GM19438 (cell line): ENCODE data around the gene SMYD3.

Experiments
- ATAC-seq: cut with Tn5 transposase; IDR thresholded peaks from one replicate; pipeline ENCODE4 v1.9.1; 2021; ENCODE audit warnings: low read depth; ENCODE audit not compliant: unreplicated experiment

The SMYD3 gene

DNA sequence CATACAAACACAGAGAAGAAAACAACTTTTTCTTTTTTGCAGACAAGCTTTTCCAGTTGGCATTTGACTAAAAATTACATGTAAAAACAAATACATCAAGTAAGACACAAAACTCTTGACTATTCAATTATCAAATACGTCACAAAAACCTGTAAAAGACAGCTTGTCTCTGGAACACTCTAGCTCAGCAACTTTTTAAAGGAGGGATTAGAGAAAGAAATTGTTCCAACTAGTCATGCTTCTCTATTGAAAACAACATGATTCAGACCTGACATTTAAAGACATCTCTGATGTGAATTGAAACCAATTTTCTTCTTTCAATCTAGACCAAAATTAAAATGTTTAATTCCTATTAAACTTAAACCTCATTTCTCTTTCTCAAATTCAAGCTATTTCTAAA is 30.3 kb downstream of the SMYD3 start:
- no peak for ATAC-seq

DNA sequence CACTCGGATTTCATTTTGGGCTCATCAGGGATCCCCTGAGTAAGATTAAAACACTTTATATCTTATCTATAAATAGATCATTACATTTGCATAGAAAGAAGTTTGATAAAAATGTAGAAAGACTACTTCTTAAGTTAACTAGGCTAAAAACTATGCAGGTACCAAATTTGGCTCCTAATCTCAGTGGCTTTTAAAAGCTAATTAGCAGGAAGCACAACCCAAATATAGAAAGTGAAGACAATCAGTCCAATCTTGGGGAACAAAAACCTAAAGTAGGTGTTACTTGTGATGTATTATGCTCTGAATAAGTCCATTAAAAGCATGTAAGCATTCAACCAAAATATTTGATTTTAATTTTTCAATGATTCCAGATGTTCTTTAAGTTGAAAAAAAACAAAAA is 35.4 kb downstream of the SMYD3 start:
- no peak for ATAC-seq

DNA sequence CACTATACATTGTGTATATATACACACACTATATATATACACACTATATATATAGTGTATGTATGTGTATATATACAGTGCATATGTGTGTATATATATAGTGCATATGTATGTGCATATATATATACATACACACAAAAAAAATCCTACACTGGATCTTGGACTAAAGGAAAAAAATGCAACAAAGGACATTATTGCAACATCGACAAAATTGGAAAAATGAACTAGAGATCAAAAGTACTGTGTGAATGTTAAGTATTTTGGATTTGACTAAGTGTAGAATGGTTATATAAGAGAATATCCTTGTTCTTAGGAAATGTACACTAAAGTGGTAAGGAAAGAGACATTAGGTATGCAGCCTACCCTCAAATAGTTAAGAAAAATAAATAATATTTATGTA is 36.5 kb downstream of the SMYD3 start:
- ATAC-seq, result no peak

DNA sequence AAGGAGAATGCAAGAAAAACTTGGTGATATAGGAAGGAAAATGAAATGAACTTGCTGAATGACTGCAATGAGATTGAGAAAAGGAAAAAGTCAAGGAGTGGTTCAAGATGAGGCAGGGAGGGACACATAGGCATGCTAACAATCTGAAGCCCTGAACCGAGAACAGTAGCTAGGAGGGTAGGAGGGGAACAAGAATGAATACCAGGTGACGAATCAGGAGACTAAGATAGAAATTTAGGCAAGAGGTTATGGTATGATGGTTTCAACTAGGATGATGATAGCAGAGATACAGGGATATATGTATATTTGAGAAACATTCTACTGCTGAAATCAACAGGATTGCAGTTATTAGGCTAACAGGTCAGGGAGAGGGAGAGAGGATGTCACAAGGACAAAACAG is 44.1 kb downstream of the SMYD3 start:
- no peak for ATAC-seq

DNA sequence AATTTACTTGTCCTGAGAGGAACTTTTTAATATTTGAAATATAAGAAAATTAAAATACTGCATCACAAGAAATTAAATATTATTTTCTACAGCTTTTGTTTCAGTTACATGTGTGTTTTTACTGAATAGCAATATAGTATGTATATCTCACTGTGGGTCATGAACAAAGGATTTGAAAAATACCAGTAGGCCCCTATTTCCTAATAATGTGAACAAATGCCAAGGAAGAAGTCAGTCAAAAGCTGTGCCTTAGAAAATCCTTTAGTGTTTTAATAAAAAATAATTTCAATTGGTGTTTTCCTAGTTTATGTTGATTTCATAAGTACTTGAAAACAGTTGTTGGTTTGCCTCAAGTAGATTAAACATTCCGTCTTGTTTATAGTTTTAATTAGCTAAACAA is 46.7 kb downstream of the SMYD3 start:
- ATAC-seq, result no peak

DNA sequence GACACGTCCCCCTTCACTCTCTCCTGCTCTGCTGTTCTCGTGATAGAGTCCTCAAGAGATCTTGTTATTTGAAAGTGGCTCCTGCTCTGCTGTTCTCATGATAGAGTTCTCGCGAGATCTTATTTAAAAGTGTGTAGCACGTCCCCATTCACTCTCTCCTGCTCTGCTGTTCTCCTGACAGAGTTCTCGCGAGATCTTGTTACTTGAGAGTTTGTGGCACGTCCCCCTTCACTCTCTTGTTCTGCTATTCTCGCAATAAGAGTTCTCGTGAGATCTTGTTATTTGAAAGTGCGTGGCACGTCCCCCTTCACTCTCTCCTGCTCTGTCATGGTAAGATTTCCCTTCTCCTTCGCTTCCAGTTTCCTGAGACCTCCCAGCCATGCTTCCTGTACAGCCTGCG is 47.9 kb downstream of the SMYD3 start:
- no peak for ATAC-seq

DNA sequence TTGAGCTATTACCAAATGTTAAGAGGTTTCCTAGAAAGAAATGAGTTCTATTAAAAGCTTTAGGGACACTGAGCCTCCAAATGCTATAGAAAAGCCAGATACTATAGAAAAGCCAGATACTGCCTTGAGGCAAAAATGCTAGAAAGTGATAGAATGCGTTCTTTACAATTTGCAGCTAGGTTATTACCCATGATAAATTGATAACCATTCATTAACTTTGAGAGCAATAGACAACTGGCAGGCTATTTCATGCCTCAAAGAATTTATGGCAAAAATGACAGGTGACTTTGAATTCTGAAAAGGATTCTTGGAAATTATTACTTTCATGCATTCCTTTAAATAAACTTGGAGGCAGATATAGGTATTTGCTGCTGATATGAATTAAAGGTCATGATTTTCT is 51.6 kb downstream of the SMYD3 start:
- ATAC-seq, result no peak

DNA sequence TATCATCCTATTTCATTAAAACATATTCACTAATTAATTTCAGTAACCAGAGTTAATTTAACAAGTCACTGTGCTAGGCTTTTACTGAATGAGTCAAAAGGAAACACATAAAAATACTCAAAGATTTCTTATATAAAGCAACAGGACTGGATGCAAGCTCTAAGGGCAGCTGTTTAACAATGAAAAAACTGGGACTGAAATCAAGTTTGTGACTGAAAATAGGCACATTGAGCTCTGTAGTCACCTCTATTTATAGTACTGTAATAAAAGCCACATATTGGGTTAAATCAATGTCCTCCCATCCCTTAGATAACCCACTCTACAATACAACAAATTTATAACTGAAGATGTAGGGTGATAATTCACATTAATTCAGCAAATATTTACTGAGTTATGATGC is 52.4 kb downstream of the SMYD3 start:
- no peak for ATAC-seq

DNA sequence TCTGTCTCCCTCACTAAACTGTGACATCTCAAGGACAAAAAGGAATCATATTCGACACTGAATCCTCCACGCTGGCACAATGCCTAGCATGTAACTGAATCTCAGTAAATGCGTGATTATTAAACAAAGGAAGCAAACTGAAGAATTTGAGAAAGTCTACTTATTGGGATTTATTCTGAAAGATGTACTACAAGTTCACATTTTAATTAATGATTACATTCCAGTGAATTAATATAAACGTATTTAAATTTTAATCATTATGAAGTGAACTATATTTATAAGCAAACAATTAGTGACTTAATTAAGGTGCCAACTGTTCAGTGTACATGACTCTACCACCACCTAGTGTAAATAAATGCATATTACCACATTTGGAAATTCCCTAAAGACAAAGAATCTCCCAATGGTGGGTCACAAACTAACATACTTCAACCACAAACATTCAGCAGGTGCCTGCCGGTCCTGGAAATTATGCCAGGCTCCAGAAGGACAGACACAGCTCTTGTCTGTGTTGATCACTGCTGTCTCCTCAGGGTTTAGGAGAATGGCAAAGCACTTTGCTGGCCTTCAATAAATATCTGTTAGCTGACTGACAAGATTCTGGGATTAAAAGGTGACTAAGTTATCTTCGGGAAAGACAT is 56.3 kb downstream of the SMYD3 start:
- no peak for ATAC-seq

DNA sequence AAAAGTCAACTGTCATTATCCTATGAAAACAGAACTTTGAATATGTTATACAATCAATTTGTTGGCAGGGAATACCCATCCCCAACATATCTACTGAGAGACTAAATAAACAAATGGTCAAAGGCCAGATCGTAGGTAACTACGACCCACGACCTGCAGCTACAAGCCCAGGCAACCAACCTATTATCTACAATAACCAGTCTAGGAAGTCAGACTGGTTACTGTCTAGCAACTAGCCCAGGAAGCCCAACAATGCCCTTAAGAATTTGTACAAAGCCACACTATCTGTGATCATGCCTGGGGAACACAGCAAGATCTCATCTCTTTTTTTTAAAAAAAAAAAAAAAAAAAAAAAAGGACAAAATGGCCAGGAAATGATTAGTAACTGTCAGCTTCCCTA is 58.7 kb downstream of the SMYD3 start:
- ATAC-seq, result no peak

DNA sequence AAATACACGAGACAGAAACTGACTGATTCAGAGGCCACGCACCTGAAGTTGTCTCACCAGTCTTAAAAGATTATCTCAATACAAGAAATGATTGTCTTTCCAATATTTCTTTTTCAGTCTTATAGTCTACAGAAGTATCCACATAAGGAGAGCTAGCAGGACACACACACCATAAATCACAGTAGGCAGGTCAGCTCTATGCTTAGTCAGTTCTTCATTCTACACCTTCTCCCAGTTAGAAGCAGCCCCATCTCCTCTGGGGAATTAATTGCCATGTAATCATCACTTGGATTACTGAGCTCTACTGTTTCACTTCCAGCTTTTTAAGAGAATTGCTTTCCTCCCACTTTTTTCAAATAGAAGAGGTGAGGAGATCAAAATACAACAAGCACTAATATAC is 59.6 kb downstream of the SMYD3 start:
- ATAC-seq, result no peak

DNA sequence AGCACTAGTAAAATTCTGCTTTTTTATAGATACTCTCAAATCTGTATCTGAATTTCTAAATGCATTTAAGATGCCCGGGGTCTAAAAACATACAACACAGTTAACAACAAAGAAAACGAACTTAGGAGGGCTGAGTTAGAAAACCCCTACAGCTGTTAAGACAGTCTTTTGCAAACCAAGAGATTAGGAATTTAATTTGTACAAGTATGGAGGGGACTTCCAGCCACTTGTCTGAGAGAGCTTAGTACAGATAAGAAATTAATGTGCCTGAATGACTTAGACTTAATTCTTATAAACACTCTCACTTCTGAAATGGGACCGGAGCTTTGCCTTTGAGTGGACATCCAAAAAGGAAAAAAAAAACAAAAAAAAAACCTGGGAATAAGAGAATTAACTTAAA is 61.6 kb downstream of the SMYD3 start:
- ATAC-seq, result no peak

DNA sequence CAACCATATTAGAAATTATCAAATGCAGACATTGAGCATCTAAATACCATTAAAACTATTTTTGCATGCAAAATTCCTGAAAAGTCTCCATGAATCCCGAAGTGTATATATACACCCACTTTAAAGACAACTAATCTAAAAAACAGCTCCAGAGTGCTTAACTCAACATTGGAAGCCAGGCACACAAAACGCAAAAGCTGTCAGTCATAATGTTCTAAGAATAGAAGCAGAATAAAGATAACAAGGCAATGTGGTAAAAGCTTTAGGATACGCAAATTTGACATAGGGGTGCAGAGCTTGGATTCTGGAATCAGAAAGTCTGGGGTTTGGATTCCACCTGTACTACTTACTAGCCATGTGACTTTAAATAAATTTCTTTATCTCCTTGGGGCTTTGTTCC is 62.5 kb downstream of the SMYD3 start:
- no peak for ATAC-seq

DNA sequence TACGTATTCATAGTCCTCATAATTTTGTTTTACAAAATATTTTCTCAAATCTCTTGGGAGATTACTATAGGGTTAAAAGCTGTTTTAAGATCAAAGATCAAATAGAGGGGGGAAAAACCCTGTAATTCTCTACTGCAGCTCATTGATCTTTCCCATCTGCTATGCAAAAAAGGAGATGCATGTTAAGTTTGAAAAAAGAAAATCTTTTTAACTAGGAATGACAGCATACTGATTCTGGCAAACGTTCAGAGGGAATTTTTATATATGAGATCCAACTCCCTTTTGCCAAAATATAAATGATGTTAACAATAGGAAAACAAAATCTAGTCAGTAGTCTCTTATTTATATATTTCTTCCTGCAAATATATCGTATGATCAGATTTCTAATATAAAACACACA is 69.1 kb downstream of the SMYD3 start:
- ATAC-seq, result no peak

DNA sequence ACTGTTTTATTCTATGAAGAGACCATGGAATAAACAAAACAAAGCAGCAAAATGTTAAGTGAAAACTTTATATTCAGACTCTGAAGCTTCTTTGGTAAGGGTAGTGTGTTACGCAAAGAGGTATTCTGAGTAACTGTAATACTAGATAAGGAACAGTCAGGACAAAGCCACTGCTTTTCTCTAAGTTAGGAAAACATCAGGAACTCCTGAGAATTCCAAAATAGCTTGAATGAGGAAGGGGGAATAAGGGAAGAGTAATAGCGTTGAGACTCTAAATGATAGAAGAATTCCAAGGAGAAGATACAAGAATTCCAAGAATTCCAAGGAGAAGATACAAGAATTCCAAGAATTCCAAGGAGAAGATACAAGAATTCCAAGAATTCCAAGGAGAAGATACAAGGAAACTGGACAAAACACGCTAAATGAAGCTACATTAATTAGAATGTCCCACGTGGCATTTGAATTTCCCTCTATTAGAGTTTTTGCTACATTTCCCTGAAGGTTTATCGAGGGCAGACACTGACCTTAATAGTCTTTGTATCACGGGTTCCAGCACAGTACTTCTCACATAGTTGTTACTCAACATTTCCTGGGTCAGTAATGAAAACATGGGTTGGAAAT is 71.5 kb downstream of the SMYD3 start:
- no peak for ATAC-seq

DNA sequence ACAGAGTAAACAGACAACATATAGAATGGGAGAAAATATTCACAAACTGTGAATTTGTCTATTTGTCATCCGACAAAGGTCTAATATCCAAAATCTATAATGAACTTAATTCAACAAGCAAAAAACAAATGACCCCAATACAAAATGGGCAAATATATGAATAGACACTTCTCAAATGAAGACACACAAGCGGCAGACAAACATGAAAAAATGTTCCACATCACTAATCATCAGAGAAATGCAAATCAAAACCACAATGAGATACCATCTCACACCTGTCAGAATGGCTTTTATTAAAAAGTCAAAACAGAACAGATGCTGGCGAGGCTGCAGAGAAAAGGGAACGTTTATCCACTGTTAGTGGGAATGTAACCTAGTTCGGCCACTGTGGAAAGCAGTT is 72.7 kb downstream of the SMYD3 start:
- no peak for ATAC-seq

DNA sequence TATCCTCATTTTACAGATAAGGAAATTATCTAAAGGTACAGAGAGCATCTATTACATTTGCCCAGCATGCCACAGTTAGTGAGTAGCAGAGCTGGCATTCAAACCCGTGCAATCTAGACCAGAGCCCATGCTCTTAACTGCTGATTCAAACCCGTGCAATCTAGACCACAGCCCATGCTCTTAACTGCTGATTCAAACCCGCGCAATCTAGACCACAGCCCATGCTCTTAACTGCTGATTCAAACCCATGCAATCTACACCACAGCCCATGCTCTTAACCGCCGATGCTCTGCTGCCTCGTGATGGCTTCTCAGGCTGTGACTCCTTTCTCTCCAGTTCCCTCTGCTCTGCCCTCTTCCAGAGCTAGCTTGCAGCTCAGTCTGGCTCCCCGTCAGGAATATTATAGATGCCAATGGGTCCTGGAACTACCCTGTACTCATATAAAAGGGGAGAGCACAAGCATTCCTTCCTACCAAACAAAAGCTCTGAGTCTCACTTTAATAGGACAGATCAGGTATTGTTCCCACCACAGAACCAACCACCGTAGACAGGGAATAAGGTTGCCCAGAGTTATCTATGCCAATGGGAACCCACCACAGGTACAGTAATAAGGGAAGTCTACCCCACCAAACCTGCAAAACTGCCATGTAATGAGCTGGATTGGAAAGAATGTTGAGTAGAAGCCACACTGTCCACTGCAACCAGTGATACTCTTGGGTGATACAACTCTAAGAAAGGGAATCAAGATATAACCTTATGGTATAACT is 78.4 kb downstream of the SMYD3 start:
- ATAC-seq, result no peak

DNA sequence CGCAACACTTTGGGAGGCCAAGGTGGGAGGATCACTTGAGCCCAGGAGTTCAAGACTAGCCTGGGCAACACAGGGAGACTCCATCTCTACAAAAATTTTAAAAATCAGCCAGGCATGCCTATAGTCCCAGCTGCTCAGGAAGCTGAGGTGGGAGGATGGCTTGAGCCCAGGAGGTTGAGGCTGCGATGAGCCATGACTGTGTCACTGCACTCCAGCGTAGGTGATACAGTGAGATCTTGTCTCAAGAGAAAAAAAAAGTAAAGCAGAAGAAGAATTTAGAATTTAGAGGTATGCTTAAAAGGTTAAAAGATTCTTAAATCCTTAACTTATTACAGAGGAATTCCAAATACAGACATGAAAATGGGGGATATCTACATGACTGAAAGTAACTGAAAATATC is 79.5 kb downstream of the SMYD3 start:
- ATAC-seq, result no peak

DNA sequence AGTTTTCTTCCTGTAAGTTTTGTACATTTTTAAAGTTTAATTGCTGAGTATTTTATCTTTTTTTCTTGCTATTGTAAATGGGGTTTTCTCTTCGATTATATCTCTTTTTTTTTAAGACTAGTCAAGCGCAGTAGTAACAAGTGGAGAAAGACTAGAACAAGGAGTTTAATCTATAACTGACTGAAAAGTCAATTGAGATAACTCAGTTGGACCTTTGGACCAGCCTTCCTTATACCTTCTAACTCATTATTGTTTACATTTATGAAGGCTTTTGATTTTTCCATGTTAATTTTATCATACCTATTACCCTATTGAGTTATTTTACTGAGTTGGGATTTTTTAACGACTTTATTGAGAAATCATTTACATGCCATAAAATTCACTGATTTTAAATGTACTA is 81.2 kb downstream of the SMYD3 start:
- ATAC-seq, result no peak

DNA sequence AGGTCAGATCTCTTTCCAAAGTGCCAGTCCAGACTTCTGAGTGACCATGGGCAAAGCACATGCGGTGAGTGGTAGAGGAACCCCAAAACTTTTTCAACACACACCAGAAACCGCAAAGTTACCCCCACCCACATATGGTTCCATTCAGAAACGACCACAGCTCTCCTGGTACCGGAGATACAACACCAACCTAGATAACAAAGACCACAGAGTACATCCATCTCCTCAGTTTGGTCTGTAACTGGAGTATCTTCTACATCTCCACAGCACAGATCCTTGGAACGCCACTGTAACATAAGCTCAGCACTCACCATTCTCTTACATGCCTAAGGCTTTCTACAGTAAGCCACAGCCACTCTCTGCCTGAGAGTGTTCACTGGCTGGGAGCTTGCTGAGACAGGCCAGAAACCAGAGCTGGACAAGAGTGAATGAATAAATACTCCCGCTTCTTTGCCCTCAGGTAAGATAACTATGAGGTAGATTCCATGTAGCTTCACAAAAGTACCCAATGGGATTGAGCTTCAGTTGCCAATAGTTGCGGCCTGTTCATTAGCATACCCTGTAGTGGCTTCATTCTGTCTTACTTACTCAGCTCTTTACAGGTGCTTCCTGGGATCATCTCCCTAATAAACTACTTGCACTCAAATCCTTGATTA is 81.8 kb downstream of the SMYD3 start:
- ATAC-seq, result no peak

DNA sequence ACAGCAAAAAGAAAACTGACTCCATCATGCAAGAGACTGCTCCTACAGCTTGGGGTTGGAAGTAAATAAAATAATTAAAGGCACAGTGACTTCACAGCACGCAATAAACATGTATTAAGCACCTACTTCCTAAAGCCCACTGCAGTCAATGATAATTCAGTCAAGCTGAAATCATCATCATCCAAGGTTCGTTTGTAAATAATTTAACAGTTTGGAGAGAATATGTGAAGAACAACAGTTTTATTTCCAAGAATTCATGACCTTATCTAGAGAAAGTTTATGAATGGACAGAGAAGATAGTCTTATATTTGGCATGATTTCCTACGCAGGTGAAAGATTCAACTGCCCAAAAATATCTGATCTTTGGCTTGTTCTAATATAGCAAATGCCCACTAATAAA is 86.8 kb downstream of the SMYD3 start:
- ATAC-seq, result no peak
